Endothelial cell of hepatic sinusoid (primary cell): ENCODE measurements around the gene HMGB3.

ENCODE experiments used
- in situ Hi-C: cut with HindIII; loops from 2 replicates; pipeline ENCODE4 v1.10.0; 2017; ENCODE audit warnings: low sequenced_read_pairs

The HMGB3 gene

DNA sequence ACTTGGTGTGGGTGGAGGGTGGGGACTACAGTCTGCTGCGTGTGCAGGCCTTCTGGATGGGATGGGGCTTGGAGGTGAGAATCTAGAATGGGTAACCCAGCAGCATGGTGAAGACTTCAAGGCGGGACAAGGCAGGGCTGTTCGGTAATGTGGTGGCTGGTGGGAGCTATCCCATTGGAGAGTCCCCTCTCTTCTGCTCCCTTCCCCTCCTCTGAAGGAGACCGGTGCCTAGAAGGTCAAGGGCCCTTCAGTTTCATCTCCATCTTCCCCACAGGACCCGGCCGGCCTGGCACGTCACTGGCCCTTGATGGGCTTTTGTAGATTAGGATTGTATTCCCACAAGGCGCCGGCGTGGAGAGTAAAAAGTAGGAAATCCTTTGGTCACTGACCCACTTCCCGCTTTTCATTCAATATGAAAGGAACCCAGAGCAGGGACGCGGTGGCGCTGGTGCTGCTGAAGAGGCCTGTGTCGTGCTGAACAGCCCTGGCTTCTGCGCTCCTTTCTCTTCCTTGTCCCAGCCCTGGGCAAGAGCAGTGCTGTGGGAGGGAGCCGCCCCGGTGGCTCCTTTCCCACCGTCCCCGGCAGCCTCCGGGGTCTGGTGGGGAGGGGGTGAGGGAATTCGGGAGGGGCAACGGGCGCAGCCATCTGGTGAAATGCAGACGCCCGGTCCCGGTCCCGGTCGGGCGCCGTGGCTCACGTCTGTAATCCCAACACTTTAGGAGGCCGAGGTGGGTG, 7.3 kb upstream of the HMGB3 start:
- in situ Hi-C loops: no loop called here

DNA sequence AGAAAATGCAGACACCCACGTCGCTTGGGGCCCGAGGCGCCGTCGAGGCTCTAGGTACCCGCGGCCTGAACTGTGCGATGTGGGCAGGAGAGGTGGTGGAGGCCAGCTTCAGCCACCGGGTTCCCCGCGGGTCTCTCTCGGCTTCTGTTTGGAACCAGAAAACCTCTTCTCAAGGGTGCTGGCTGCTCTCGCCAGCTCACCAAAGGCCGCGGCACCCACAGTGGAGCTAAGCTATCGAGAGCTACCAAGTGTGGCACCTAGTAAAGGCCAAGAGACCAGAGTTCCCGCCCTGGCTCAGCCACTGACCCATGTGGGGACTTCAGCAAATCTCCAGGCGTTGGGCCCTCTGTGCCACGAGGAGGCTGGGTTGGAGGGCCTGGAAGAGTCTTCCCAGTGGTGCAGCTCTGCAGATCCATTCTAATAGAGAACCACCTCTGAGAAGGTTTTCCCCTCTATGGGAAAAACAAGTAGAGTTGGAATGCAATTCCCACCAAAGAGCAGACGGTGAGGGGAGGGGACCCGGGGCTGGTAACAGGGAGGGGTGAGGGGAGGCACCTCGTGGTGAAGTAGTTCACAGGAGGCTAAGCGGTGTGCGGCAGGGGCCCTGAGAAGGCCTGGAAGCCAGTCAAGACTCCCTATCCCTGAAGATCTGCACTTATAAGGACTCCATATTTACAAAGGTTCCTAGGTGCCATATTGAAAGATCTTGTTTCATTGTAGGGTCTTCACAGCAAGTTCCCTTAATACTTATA, 5.5 kb upstream of the HMGB3 start:
- in situ Hi-C loops: no loop called here

DNA sequence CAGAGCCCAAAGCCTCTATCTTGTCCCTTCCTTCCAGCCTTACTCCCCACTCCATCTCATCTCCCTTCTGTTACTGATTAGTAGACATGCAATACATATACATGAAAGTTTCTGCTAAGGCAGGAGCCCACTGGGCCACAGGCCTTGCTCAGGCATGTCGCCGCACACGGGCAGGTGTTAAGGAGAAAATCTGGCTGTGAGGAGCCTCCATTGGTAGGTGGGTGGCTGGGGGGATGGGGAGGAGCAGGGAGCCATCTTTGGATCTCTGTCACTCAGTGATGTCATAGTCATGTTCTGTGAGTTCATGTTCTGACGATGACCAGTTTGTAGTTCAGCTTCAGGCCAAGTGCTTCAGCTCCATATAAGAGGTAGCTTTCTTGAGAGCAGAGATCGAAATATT, 2.9 kb upstream of the HMGB3 start:
- in situ Hi-C loops: loop anchor here (10.0 kb wide), 1 partner anchor 145 kb away; no protein-coding TSS in a partner anchor

DNA sequence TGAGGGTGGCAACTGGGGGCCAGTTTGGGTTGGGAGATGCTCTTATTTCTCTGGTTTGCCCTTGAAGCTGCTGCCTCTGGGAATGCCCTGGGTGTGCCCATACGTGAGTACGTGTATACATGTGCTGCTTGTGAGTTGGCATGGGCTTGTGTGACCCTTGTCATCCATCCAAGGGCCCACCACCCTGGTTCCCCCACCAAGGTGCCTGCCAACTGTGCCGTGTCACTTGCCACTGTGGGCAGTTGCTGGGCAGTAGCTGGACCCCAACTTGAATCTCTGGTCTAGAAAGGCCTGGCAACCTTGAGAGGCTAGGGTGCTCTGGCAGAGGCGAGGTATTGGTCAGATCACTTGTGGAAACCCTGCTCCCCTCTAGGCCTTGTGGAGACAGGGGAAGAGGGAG, 2.4 kb upstream of the HMGB3 start:
- in situ Hi-C loops: loop anchor here (10.0 kb wide), 1 partner anchor 146 kb away; no protein-coding TSS in a partner anchor

DNA sequence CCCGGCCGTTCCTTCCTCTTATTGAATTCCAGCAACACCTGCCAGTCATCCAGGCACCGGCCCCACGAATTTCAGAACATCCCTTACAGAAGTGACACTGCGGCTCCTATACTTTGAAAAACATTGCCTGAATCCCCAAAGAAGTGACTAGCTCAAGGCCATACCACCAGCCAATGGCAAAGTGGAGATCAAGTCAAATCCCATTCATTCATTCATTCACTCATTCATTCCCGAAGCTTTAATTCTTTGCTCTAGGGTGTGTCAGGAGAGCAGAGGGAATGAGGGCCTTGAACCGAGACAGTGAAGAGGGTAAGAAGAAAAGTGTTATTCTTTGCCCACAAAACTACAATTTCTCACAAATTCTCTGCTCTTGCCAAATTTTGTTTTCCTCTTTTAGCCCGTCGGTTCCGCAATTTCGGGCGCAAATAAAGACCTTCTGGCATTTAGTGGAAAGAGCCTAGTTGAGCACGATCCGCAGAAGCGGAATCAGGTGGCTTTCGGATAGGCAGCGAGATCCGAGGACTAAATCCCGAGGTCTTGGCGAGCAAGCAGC, 824 bp upstream of the HMGB3 start:
- in situ Hi-C loops: loop anchor here (10.0 kb wide), 1 partner anchor 148 kb away; no protein-coding TSS in a partner anchor

DNA sequence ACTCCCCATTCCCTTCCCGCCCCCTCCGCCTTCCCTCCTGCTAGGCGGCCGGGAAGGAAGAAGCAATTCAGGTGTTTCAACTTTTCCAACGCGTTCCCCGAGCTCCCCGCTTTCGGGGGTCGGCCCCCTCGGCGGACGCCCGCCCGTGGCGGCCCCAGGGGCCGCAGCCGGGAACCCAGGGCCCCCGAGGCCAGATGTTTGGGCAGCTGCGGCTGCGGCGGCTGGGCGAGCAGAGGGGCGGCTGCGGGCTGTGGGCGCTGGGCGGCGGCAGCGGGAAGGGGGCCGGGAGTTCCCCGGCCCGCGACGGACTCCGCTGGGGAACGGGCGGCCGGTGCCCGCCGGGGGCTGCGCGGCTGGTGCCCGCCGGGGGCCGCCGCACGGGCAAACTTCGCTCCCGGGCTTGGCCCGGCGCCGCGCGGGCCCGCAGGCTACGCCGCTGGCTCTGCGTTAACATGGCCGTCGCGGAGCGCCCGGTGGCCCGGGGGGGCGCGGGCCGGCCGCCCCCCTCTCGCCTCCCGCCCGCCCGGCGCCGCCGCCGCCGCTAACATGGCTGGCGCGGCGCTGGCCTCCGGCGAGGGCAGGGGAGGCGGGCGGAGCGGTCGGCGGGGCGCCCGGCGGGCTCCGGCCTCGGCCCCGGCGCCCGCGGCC, 510 bp downstream of the HMGB3 start:
- in situ Hi-C loops: loop anchor here (10.0 kb wide), 1 partner anchor 149 kb away; no protein-coding TSS in a partner anchor

DNA sequence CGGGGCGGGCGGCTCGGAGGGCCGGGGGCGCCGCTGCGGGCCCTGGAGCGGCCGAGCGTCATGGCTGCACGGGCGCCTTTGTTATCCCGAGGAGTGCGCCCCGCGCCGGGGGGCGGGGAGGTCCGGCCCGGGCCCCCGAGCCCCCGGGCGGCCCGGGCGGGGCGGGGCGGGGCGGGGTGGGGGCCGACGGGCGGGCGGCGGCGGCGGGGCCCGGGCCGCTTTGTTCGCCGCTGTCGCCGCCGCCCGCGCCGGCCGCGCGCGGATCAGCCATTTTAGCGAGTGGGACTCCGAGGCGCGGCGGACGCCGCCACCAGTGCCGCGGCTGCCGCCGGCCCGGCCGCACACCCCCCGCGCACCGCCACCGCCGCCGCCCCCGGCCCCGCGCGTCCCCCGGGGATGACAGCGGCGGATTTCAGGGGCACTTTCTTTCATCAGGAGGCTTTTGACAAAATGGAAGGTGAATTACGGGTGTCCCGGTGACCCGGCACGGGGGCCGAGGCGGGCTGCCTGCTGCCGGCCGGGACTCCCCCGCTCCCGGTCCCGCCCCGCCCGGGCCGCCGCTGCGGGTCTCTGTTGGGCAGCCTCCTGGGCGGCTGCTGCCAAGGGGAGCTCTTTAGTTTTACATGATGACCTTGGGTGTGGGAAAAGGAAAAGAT, 1.2 kb downstream of the HMGB3 start:
- in situ Hi-C loops: loop anchor here (10.0 kb wide), 1 partner anchor 149 kb away; no protein-coding TSS in a partner anchor

DNA sequence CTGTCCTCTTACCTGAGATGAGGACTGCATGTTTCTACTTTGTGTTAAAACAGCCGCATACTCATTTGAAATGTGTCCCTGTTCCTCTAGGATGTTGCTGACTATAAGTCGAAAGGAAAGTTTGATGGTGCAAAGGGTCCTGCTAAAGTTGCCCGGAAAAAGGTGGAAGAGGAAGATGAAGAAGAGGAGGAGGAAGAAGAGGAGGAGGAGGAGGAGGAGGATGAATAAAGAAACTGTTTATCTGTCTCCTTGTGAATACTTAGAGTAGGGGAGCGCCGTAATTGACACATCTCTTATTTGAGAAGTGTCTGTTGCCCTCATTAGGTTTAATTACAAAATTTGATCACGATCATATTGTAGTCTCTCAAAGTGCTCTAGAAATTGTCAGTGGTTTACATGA, 4.6 kb downstream of the HMGB3 start:
- in situ Hi-C loops: loop anchor here (10.0 kb wide), 1 partner anchor 153 kb away; no protein-coding TSS in a partner anchor

DNA sequence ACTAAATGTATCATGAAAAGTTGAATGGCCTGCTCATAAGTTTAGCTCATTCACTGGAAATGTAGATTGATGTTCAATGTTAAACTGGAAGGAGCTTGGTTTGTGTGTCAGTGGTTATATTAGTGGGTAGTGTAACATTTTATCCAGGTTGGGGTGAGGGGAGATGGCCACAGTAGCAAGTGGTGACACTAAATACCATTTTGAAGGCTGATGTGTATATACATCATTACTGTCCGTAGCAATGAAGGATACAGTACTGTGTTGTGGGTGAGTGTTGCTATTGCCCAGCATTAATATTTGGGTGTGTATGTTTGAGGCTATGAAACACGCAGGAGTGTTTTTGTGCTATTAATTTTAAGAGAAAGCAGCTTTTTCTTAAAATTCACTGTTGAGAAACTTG, 6.3 kb downstream of the HMGB3 start:
- in situ Hi-C loops: loop anchor here (10.0 kb wide), 1 partner anchor 155 kb away; no protein-coding TSS in a partner anchor

DNA sequence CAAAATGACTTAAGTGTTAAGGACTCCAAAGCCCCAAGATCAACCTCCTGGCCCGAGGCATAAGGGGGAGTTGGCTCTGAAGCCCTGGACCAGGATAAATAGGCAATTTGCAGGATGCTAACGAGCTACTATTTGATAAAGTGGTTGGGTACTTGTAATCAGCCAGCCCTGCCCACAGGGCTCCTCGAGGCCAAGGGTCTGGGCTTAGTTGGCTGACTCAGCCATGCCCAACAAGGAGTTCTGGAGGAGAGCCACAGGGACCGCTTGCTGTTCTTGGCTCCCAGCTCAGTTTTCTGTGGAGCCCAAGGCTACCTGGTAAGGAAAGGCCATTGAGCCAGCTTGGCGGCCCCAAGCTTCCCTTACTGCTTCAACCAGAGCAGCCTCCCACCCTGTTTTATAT, 7.8 kb downstream of the HMGB3 start:
- in situ Hi-C loops: no loop called here

DNA sequence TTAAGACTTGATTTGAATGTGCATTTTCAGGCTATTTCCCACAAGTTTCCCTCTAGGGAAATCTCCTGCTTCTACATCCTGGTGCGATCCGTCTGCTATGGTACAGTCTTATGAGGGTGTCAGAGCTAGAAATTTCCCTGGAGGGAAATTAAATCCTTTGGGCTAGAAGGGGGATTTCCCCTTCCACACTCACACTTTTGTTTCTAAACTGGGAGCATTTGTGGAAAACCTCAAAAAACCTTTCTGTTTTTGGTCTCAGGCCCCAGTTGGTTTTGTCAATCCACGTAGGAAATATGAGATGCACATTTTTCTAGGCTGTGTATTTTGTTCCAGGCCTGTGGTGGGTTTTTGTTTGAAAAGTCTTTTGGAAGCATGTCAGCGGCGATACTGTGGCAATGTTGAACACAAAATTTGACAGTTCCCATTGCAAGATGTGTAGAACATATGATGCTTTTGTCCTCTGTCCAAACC, 17.8 kb downstream of the HMGB3 start:
- in situ Hi-C loops: no loop called here

DNA sequence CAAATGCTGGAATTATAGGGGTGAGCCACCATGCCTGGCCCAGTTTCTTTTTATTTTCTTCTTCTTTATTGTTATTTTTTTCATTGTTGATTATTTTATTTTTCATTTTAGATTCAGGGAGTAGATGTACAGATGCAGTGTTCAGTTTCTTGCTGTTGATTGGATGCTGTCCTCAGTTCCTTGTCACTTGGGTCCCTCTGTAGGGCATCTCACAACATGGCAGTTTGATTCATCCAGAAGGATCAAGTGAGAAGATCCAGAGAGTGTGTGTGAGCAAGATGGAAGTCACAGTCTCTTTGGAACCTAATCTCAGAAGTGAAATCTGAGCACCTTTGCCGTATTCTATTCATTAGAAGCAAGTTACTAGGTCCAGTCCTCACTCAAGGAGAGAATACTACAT, 20.9 kb downstream of the HMGB3 start:
- in situ Hi-C loops: no loop called here

DNA sequence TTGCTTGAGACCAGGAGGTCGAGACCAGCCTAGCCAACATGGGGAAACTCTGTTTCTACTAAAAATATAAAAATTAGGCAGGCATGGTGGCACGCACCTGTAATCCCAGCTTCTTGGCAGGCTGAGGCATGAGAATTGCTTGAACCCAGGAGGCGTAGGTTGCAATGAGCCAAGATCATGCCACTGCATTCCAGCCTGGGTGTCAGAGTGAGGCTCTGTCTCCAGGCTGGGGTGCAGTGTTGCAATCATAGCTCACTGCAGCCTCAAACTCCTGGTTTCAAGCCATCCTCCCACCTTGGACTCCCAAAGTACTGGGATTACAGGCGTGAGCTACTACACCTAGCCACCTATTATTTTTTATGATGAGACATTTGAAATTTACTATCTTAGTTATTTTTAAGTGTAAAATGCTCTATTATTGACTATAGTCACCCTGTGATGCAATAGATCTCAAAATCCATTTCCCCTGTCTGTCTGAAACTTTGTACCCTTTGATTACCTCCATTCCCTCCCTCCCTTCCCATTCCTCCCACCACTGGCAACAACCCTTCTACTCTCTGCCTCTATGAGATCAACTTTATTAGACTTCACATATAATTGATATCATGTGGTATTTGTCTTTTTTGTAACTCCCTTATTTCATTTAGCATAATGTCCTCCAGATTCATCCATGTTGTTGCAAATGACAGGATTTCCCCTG, 23.4 kb downstream of the HMGB3 start:
- in situ Hi-C loops: no loop called here

DNA sequence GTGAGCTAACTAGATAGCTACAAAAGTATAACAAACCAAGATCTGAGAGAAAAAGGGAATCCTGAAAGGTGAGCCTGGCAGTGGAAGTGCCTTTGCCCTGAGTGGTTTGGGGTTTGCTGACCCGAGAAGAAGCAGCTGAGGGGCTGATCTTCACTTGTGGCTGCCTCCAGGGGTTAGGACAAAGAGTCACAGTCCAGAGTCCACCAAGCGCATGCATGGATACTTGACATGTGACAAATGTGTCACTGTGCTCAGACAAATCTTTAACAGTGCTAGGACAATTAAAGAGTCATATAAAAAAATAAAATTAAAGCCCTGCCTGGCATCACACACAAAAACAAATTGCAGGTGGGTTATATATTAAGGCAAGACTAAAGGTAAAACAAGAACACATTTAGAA, 26.4 kb downstream of the HMGB3 start:
- in situ Hi-C loops: no loop called here

DNA sequence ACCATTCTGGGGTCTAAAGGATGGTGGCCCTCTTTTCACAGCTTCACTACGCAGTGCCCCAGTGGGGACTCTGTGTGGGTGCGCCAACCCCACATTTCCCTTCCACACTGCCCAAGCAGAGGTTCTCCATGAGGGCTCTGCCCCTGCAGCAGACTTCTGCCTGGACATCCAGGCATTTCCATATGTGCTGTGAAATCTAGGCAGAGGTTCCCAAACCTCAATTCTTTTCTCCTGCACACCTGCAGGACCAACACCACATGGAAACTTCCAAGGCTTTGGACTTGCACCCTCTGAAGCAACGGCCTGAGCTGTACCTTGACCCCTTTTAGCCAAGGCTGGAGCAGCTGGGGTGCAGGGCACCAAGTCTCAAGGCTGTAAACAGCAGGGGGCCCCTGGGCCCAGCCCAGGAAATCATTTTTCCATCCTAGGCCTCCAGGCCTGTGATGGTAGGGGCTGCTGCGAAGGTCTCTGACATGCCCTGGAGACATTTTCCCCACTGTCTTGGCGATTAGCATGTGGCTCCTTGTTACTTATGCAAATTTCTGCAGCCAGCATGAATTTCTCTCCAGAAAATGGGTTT, 30.1 kb downstream of the HMGB3 start:
- in situ Hi-C loops: no loop called here

DNA sequence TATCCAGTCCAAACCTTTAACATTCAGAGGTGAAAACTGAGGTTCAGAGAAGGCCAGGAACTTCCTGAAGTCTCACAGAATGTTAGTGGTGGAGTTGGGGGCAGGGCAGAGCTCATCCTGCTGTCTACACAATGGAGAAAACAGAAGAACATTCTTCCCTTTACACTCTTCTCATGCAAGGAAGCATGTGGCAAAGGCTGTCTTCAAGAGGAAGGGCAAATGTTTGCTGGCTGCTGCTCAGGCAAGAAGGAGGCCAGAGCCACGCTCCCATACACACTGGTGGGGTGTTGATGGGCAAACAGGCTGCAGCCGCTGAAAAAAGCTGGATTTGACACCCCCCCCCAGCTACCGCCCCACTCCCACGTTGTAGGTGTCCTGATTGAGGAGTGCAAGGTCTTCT, 32.5 kb downstream of the HMGB3 start:
- in situ Hi-C loops: no loop called here

DNA sequence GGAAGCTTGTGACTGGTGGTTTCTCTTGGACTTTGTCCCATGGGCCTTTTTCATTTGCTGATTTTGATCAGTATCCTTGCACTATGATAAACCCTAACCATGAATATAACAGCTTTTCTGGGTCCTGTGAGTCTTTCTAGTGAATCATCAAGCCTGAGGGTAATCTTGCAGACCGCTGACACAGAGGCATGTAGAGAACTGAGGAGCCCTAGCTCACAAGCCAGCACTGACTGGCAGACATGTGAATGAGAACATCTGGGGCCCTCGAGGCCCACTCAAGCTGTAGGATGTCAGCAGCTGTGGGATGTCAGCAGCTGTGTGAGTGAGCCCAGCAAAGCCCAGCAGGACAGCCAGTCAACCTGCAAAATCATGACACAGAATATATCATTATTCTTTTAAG, 36.7 kb downstream of the HMGB3 start:
- in situ Hi-C loops: no loop called here

DNA sequence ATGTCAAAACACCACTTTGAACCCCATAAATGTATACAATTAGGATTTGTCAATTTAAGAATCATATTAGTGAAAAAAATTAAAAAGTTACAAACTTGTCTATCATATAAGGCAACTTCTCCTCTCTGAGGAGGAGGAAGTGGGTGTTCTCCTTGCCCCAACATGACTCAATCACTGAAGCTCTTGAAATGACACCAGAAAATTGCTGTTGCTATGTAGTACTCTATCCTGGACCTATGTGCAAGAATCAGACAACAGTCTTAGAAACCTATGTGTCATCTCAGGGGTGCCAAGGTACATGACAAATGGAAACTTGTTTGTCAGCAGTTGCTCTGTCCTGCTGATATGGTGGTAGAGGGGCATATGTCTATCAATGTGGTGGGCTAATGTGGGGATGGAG, 47.7 kb downstream of the HMGB3 start:
- in situ Hi-C loops: no loop called here

DNA sequence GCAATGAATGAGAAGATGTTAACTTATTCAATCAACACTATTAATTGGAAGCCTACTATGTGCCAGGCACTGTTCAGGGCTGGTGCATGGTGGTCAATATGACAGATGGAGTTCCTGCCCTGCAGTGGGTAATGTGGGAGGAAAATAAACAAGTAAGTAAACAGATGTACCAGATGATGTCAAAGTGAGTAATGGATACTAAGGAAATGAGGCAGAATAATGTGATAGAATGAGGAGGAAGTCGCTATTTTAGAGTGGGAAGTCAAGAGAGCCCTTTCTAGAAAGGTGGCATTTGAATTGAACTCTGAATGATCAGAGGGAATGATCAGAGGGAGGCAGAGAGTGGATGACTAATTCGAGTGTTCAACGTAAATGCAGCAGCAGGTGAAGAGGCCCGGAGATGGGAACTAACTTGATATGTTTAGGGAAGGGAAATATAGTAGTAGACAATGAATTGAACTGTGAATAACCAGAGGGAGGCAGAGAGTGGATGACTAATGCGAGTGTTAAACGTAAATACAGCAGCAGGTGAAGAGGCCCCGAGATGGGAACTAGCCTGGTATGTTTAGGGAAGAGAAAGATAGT, 48.3 kb downstream of the HMGB3 start:
- in situ Hi-C loops: no loop called here
